Cardiac muscle cell (in vitro differentiated cells and primary cell): Measurements from ENCODE around the gene ZIC5. TPM values are rescaled to one million over a fixed set of nuclear protein-coding genes. Genes with fewer than 3 reads are reported as not detected.

Experiments
- DNase-seq, 2 donors: peaks; one replicate each; pipeline versions ENCODE4 v3.0.0 to v3.0.0-alpha.2; 2010 to 2017; ENCODE audit warnings: low read depth in 1 of 2, low spot score in 1 of 2
- H3K27ac ChIP-seq: fragments of 200-600 bp; sonication (generic); 2 replicates; pipeline ENCODE4 v1.5.1; 2016
- H3K27me3 ChIP-seq: fragments of 200-600 bp; sonication (generic); 2 replicates; pipeline ENCODE4 v1.6.0; 2016; ENCODE audit warnings: control low read depth
- H3K36me3 ChIP-seq: fragments of 200-600 bp; sonication (generic); 2 replicates; pipeline ENCODE4 v1.5.1; 2016; ENCODE audit warnings: control low read depth
- H3K4me1 ChIP-seq: fragments of 200-600 bp; sonication (generic); 2 replicates; pipeline ENCODE4 v1.8.1; 2017; ENCODE audit warnings: low read depth, mild to moderate bottlenecking, mixed run types
- H3K4me3 ChIP-seq: fragments of 200-600 bp; sonication (generic); 2 replicates; pipeline ENCODE4 v1.5.1; 2016; ENCODE audit warnings: mild to moderate bottlenecking
- H3K9me3 ChIP-seq: fragments of 200-600 bp; sonication (generic); 2 replicates; pipeline ENCODE4 v1.5.1; 2017; ENCODE audit warnings: low read depth, mild to moderate bottlenecking, control low read depth
- CTCF ChIP-seq: IDR thresholded peaks from 2 replicates; pipeline ENCODE4 v1.5.1; 2012; ENCODE audit warnings: low read depth, mild to moderate bottlenecking, low read length
- polyA plus RNA-seq: library from polyadenylated mRNA; unstranded; fragments of >200 nt; fragmentation: Nextera tagmentation; extraction: Ambion mirVana; gene quantifications from 2 replicates; pipeline ENCODE4 v1.2.1, GENCODE V29; 2016
- total RNA-seq: library from RNA; depleted of rRNA; stranded (reverse); fragments of >200 nt; gene quantifications from 2 replicates; pipeline ENCODE4 v1.2.3, GENCODE V29; 2016

Gene ZIC5
- total and polyA plus RNA-seq, 2 experiments from 2014 or later: 0.22 to 0.69 TPM

GRCh38 chr13:99970651-99971575 lies 654 bp downstream of the ZIC5 start:
- H3K9me3 ChIP-seq: no peaks in the 10 kb centered on the region
- no peak overlapping the region for H3K27ac ChIP-seq
- H3K4me1 ChIP-seq: no peaks in the 10 kb centered on the region
- no peaks in the 10 kb centered on the region for H3K36me3 ChIP-seq
- peak in 1 of 2 donors; percentile 33 for DNase-seq
- no peak for TF ChIP-seq CTCF
- peak overlapping the region; percentile 41 for H3K4me3 ChIP-seq
- H3K27me3 ChIP-seq: peaks cover 97% of the 10 kb centered on the region

DNA sequence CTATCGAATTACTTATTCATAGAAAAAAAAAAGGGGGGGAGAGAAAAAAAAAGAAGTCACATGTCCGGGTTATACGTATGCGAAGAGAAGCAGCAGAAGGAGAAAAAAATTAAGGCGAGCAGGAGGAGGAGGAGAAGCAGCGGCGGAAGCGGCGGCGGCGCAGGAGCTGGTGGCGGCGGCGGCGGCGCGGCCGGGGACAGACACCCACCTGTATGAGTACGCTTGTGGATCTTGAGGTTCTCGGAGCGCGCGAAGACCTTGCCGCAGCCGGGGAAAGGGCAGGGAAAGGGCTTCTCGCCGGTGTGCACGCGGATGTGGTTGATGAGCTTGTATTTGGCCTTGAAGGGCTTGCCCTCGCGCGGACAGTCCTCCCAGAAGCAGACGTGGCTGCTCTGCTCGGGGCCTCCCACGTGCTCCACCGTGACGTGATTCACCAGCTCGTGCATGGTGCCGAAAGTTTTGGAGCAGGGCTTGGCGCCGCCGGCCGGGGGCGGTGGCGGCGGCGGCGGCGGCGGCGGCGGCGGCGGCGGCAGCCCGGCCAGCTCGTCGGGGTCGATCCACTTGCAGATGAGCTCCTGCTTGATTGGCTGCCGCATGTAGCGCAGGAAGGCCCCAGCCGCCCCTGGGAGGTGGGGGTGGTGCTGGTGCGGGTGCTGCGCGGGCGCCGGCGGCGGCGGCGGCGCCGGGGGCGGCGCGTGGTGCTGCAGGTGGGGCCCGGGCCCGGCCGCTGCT lies 1.5 kb downstream of the ZIC5 start:
- peak in 1 of 2 donors; percentile 75 for DNase-seq
- H3K27me3 ChIP-seq: peaks cover 94% of the 10 kb centered on the region
- H3K4me1 ChIP-seq: no peaks in the 10 kb centered on the region
- no peaks in the 10 kb centered on the region for H3K36me3 ChIP-seq
- peak overlapping the region; percentile 41 for H3K4me3 ChIP-seq
- TF ChIP-seq CTCF: no peak
- no peaks in the 10 kb centered on the region for H3K9me3 ChIP-seq
- no peak overlapping the region for H3K27ac ChIP-seq

DNA sequence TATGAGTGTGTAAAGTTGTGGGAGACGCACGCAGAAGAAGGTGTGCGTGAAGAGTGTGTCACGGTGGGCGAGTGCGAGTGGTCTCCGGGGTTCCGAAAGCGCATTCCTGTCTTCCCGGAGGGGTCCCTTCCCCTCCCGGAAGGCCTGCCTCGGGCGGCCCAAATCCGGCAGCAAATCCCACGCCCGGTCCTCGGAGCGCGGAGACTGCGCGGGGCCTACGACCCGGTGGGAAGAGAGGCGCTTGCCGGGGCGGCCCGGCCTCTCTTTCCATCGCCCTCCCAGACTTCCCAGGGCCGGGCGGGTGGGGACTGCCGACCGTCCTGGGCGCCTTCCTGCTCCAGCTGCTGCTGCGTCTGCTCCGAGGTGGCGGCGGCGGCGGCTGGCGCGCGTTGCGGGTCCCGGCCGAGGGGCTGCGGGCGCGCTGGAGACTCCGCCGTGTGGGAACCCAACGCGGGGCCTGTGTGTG lies 2.1 kb downstream of the ZIC5 start:
- Histone ChIP-seq H3K27me3 (peaks cover 88% of the 10 kb centered on the region), H3K36me3 (no peaks in the 10 kb centered on the region), H3K9me3 (no peaks in the 10 kb centered on the region), H3K27ac (no peak overlapping the region), H3K4me1 (no peaks in the 10 kb centered on the region), H3K4me3 (peak overlapping the region; percentile 41)
- no peak for TF ChIP-seq CTCF
- DNase-seq: peak in 1 of 2 donors; percentile 32

GRCh38 chr13:99968521-99969452 lies 2.8 kb downstream of the ZIC5 start:
- H3K27me3 ChIP-seq: peaks cover 85% of the 10 kb centered on the region
- no peaks in the 10 kb centered on the region for H3K9me3 ChIP-seq
- peak in 1 of 2 donors; percentile 62 for DNase-seq
- no peaks in the 10 kb centered on the region for H3K36me3 ChIP-seq
- peak overlapping the region; percentile 41 for H3K4me3 ChIP-seq
- no peak for TF ChIP-seq CTCF
- no peak overlapping the region for H3K27ac ChIP-seq
- no peaks in the 10 kb centered on the region for H3K4me1 ChIP-seq
